Measurements from ENCODE around the gene SNAP91.

DNA sequence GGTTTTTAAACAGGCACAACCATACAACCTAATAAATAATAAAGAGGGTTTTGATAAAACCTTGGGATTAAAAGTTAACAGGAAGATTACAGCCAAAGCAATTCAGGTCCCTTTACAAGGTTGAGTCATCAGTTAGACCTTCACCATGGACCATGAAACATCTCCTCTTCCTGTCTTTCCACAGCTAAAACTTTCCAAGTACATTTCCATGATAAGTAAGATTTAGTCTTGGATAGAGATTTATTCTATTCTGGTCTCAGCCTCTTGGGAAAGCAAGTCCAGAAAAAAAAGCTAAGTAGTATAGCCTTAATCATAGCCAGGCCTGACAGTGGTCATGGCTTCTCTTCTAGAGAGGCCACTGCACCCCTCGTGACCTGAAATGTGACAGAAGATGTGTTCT lies 199.5 kb downstream of the SNAP91 start:
- no peak for TF ChIP-seq CTCF (IDR thresholded peaks at IDR 0.05)
- TF ChIP-seq POLR2A (IDR thresholded peaks at IDR 0.05): no peak
